ENCODE results near the gene HOXC11.

DNA sequence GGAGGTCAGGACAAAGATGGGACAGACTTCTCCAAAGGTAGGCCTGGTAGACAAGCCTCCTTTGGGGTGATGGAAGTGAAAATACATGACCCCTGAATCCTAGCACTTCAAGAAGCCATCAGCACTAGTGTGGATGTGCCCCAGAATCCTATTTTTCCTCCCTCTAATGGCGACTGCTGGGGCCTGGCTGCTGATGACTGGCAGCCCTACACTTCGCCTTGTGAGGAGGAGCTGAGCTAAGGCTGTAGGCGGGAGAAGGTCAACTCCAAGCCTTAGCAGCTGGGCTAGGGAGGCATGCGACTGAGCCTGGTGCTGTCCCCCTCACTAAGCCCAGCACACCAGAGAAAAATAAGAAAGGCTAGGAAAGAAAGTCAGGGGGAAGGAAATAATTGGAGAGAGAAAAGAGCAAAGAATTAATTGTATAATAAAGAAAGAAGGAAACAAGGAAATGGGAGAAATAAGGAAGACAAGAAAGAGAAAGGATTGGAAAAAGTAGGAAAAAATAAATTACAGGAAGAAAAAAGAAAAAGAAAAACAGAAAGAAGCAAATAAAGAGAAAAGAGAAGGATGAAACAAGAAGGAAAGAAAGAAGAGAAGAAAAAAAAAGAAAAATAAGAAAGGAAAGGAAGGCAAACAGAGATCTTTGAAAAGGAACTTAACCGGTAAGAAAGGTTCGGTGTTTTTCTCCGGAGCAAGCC, 7.3 kb downstream of the HOXC11 start:
- TF ChIP-seq POLR2AphosphoS5 (IDR thresholded peaks at IDR 0.05; ENCODE audit: low read depth, low read length): no peak
- no peak for TF ChIP-seq POLR2A (IDR thresholded peaks at IDR 0.05; ENCODE audit: low read depth, low read length)
- TF ChIP-seq TAF1 (IDR thresholded peaks at IDR 0.05; ENCODE audit: low read depth, low read length): no peak
- no peak for TF ChIP-seq PAX5 (IDR thresholded peaks at IDR 0.05; ENCODE audit: insufficient read depth, low read length, severe bottlenecking)
- TF ChIP-seq SPI1 (IDR thresholded peaks at IDR 0.05; ENCODE audit: low read depth, low read length): no peak
- no peak for TF ChIP-seq POU2F2 (IDR thresholded peaks at IDR 0.05; ENCODE audit: low read depth, low read length)
